Endometrial microvascular endothelial cells (primary cell): ENCODE results near the gene CARD16. TPM values are rescaled to one million over a fixed set of nuclear protein-coding genes. Genes with fewer than 3 reads are reported as not detected.
"Not testable (repeated sequence)": the region's sequence is repeated elsewhere in the genome, so short reads cannot be mapped to it uniquely, and the experiment has no call there.

Experiments
- in situ Hi-C: cut with HindIII; loops from 2 replicates; pipeline ENCODE4 v1.10.0; 2017; ENCODE audit warnings: low sequenced_read_pairs, low pct_unique_long_range_greater_than_20kb; ENCODE audit errors: inconsistent ontology term
- total RNA-seq: library from RNA; depleted of rRNA; stranded (reverse); fragments of >200 nt; gene quantifications from one replicate; pipeline ENCODE4 v1.2.3, GENCODE V29; 2015; ENCODE audit errors: inconsistent ontology term

Gene CARD16
- 184 TPM for total RNA-seq

- in situ Hi-C loops = not testable (repeated sequence)
Observed at GRCh38 chr11:105044557-105045524, at the start of gene CARD16. CARD16 (minus strand) TSS chr11:105045335; CDS start chr11:105045297, 38 bp downstream.

GRCh38 chr11:105092256-105093239 lies 47.4 kb upstream of the CARD16 start:
- in situ Hi-C loops = no loop called here

DNA sequence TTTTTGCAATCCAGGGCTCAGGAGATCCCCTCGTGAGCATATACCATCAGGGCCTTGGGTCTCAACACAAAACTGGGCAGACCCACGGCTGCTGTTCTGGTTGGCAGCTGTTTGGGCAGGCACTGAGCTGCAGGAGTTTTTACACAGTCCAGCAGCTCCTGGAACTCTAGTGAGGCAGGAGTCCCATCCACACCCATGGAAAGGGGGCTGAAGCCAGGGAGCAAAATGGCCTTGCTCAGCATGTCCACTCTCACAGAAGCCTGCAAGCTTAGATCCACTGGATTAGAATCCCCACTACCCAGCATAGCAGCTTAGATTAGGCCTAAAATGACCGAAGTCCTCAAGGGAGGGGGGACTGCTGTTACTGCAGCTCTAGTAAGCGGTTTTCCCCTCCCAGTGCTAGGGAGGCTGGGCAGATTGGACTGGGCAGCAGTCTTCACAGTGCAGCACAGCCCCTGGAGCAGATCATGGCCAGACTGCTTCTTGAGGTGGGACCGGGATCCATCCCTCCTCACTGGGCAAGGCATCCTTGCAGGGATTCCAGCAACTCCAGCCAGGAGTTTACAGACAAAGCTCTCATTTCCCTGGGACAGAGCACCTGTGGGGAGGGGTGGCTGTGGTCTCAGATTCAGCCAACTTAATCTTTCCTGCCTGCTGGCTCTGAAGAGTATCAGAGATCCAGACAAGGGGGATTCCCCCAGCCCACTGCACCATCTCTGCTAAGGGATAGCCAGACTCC lies 36.4 kb upstream of the CARD16 start:
- in situ Hi-C loops = no loop called here

DNA sequence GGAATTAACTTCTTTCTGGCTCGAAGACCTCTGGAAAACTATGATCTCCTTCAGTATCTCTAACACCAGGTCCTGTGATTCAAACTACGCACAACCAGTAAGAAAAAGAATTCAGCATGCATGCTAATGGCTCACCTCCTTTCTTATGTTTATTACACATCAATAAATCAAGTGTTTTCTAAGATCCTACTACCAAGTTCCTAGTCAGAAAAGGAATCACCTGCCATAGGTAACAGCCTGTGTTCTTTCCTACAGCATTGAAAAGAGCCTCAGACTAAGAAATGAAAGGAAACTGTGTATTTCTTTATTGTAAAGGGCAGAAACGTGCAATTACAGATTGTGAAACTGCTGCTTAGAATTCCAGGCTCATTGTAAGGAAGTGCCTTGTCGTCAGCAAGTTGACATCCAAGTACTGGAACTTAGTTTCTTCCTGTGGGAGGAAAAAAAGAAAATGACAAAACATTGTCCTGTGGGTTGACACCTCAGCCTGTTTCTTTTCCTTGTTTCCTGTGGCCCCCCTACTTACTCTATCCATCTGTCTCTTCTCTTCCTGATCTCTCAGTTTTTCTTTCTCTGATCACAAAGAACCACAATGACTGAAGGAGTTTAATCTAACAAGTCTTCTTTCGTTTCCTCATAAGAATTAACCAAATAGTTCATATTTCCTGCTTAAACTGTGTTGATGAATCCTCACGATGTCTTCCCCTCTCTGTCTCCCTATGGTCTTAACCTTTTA lies 35.2 kb upstream of the CARD16 start:
- in situ Hi-C loops = not testable (repeated sequence)

DNA sequence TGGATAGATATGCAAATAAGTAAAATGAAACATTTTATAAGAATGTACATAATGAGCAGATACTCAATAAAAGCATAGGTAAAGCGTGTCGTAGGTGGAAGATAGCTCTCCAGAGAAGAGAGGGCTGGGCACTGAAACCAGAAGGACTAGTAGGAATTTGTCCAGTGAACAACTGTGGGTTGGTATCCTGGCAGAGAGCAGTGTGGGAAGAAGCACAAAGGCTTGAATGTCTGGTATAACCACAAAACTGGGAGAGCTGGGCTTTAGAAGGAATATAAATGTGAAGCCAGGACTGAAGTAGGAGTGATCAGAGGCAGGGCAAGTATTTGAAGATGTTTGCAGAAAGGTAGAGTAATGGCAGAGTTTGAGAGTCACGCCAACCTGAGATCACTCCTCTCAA lies 33.1 kb upstream of the CARD16 start:
- in situ Hi-C loops = no loop called here

GRCh38 chr11:105077141-105077790 lies 32.1 kb upstream of the CARD16 start:
- in situ Hi-C loops = not testable (repeated sequence)

GRCh38 chr11:105074166-105074530 lies 29.0 kb upstream of the CARD16 start:
- in situ Hi-C loops = no loop called here

DNA sequence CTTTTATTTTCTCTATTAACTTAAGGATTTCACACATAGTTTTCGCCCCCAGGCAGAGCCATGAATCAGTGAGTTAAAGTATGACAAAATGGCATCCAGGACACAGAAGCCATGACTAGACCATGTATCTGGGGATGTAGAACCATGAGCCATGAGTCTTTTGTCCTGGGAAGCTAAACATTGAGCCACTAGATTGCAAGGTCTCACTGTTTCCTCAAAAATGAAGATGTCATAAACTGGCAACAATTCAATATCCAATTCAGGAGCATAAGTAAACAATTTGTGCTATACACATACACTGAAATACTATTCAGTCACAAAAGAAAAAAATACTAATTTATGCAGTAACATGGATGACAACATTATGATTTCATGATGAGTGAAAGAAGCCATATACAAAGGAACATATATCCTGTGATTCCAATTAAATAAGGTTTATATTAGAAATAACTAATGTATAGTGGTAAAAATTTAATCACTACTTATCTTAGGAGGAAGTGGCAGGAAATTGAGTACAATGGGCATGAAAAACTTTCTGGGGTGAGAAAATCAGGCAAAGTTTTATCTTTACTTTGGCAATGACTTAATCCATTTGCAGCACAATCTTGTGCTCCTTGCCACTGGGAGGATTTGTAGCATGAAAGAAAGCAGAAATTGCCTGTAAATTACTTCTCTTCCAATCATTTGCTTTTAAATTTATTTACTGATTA lies 28.5 kb upstream of the CARD16 start:
- in situ Hi-C loops = no loop called here

DNA sequence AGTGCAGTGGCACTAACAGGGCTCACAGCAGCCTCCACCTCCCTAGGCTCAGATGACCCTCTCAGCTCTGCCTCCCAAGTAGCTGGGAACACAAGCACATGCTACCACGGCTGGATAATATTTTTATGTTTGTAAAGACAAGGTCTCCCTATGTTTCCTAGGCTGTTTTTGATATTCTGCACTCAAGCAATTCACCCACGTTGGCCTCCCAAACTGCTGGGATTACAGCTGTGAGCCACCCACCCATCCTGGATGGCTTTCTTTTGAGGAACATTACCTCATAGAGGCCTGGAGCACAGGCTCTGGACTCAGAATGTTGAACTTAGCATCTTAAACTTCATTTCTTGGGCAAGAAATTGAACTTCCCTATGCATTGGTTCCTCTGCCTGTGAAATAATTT lies 26.9 kb upstream of the CARD16 start:
- in situ Hi-C loops = not testable (repeated sequence)

DNA sequence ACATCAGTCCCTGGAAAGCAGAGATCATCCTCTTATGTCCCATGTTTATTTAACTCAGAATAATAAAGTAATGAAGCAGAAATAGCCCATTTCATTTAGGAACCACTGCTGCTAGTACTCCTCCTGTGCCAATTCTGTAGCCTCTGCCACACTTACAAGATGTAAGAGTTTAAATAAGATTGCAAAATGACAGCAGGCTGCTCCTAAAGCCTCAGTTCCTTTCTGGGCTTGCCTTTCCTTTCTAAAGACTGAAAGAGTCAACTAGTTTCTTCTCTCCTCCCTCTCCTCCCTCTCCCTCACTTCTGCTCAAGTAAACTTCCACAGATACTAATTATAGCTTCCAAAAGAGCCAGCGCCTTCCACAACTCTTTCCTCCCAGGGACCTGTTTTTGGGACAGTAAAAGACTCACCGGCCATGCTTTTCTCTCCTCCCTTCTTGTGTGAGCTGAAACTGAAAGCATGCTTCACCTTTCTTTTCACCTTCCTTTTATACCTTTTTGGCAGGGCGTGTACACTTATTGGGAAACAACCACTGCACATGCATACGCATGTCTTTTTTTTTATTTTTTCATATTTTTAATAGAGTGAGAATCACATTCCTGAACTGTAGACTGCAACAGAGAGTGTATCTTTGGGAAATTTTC lies 26.1 kb upstream of the CARD16 start:
- in situ Hi-C loops = no loop called here

- in situ Hi-C loops = no loop called here
Observed at GRCh38 chr11:105070306-105070705, 25.2 kb upstream of the CARD16 start.

DNA sequence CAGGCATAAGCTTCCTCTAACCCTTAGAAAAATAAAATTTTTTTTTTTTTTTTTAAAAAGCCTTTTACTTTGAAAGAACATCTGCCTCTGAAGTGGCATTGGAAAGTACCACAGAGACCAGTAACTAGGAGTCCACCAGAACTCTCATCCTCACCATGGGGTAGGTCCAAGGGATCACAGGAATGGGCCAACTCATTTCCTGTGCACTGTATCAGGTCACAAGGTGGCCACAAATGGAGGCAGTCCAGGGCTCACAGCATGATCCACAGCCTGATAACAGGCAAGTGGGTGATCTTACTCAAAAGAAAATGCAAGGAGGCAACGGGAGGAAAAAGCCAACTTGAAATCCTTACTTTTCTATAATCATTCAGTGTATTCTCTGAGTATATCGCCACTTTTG lies 24.6 kb upstream of the CARD16 start:
- in situ Hi-C loops = not testable (repeated sequence)

DNA sequence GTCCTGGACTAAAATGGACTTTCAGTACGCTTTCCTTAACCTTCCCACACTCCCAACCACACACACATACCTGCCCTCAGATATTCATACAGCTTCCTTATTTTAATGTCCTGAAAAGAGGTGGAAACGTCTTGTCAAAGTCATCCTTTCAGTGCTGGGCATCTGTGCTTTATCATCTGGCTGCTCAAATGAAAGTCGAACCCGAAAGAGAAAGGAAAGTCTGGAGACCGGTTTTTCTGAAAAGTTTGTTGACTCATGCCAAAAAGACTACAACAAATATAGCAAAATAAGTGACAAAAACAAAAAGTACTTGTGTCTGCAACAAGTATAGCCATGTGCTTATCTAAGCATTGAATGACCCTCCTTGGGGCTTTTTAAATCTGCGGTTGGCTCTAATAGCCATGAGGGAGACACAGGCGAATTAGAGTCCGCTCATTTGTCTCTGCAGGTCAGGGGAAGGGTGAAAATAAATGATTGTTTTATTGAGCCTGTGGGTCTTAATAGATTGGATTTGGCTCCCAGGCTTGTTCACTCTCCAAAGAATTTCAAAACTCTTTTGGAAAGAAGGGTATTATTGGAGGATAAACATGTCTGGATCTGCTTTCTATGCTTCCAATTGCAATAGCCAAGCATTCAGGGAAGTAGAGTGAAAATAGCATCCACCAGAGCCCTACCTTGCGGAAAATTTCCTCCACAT lies 18.3 kb upstream of the CARD16 start:
- in situ Hi-C loops = not testable (repeated sequence)

GRCh38 chr11:105057432-105057831 lies 12.3 kb upstream of the CARD16 start:
- in situ Hi-C loops = no loop called here

GRCh38 chr11:105056446-105056845 lies 11.3 kb upstream of the CARD16 start:
- in situ Hi-C loops = no loop called here
